Measurements from ENCODE around the gene TNRC6C.

The TNRC6C gene

DNA sequence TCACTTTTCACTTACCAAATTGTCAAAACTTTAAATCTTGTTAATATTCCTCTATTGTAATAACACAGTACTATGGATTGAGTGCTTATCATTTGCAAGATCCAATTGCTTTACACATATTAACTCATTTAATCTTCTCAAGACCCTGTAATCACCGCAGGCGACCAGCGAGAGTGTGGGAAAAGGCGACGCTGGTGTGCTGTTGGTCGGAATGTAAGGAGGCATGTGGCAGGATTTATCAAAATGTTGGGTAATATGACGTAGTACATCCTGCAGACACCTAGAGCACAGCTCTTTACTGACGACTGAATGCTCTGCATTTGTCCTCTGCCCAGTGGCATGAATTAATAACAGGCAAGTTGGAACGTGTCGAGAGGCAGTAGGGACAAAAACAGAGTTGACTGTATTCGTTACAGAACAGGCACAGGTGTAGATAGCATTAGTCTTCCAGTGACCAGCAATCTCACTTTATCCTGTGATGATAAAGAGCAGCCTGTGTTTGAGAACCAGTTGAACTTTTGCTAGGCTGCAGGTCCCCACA is 80.3 kb downstream of the TNRC6C start:
- DNase-seq (ENCODE audit: extremely low spot score, insufficient read length, low read depth) (no peak), FAIRE-seq (no peak)

- no peak for FAIRE-seq
- no peak for DNase-seq (ENCODE audit: extremely low spot score, insufficient read length, low read depth)
Measured at GRCh38 chr17:78039581-78039980, 81.1 kb downstream of the TNRC6C start.

DNA sequence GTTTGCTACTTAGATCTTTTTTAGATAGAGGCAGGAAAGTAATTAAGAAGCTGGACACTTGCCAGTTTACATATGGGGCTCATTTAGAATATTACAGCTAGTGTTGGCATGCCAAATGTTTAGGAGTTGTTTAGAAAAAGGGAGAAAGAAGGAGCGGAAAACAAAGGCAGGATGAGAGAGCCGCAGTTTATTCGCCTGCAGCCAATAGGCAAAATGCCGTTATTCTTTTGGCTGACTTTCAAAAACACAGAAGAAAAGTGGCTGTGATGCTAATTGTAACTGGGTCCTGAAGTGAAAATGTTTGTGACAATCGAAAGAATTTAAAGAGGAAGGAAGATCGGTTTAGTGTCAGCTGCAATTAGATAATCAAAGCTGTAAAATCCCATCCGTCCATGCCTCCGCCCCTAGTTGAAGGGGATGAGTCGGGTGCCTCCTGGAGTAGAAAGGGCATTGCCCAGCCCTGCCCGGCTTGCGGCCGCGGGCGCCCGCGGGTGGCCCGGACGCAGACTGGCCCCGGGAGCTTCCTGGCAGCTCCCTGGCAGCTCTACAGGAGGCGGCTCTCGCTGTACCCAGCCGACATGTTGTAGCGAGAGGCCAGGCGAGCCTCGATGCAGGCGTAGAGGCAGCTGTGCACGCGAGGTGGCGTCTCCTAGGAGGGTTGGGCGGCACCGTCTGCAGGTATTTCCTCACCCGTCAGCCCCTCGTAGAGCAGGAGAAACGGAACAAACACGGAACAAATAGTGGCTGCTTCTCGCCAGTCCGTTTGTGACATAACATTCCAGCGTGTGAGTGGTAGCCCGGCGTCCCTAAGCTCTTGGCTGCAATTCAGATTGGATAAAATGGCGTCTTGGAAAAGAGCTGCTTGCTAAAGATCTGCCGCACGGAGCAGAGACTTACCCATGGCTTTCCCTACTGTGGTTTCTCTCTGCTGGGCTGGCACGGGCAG is 82.2 kb downstream of the TNRC6C start:
- DNase-seq (ENCODE audit: extremely low spot score, insufficient read length, low read depth): no peak

GRCh38 chr17:78041386-78042179 is 83.1 kb downstream of the TNRC6C start:
- FAIRE-seq (no peak), DNase-seq (ENCODE audit: extremely low spot score, insufficient read length, low read depth) (no peak)

More for the DNA sequence above, 82.2 kb downstream of the TNRC6C start:
- no peak for FAIRE-seq

DNA sequence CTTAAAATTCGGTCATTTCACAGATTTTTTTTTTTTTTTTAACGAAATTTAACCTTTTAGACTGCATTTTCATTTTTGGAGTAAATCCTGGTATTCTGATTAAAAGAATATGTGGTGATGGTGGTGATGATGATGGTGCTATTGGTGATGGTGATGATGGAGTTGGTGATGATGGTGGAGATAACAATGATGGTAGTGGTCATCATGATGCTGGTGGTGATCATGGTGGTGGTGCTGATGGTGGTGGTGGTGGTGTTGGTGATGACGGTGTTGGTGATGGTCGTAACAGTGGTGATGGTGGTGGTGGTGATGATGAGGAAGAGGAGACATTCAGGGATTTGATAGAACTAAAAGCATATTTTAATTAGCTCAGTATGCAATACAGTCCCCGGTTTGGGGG is 84.0 kb downstream of the TNRC6C start:
- DNase-seq (ENCODE audit: extremely low spot score, insufficient read length, low read depth): no peak
- no peak for FAIRE-seq

DNA sequence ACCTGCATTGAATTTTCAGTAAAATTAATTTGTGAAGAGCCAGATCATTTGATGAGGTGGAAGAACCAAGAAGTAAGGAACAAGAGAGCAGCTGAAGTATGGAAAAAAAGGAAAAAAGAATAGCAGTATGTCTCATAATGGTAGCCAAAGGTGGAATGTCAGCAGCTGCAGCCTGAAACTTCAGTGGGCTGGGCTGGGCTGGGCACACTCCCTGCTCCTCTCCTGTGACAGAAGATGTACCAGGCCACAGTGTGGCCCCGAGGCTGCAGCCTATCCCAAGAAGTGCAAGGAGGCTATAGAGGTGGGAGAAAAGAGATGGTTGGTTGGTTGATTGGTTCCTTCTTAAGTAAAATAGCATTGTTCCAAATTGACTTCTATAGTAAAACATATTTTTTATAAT is 84.5 kb downstream of the TNRC6C start:
- DNase-seq (ENCODE audit: extremely low spot score, insufficient read length, low read depth) (no peak), FAIRE-seq (no peak)

DNA sequence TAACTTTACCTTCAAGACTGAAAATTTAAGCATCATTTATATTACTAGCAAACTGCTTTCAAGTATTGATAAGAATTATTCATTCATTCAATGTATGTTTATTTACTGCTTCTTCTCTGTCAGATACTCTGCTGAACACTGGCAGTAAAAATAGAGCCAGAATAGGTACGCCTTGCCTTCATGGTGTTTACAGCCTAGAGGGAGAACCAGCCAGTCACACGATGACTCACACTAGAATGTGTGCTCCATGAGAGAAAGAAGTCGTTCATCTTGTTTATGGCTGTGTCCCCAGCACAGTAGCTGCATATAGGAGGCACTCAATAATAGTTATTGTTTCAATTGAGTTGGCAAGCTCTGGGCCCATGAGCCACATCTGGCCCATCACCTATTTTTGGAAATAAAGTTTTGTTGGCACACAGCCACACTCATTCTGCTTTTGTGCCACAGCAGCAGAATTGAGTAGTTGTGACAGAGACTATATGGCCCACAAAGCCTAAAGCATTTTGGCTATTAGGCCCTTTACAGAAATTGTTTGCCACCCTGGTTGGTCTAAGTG is 85.9 kb downstream of the TNRC6C start:
- no peak for FAIRE-seq
- no peak for DNase-seq (ENCODE audit: extremely low spot score, insufficient read length, low read depth)

DNA sequence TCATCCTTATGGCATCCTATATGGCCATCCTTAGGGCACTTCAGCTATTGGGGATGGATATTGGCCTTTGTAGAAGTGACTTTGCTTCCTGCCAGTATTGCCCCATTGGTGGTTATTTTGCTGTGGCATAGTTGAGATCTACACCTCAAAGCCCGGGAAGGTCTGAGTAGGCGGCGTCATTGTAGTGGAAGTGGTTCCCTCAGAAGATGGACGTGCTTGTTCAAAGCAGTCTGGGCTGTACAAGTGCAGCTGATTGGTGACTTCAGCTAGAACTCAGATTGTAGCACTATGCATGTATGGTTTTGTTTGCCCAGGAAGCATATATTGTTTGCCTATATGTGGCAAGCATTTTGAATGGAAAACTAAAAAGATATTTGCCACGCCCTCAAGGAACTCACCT is 86.8 kb downstream of the TNRC6C start:
- FAIRE-seq (no peak), DNase-seq (ENCODE audit: extremely low spot score, insufficient read length, low read depth) (no peak)

- DNase-seq (ENCODE audit: extremely low spot score, insufficient read length, low read depth): no peak
- FAIRE-seq: no peak
Measured at GRCh38 chr17:78046923-78047322, 88.4 kb downstream of the TNRC6C start.

- DNase-seq (ENCODE audit: extremely low spot score, insufficient read length, low read depth) (no peak), FAIRE-seq (no peak)
Measured at GRCh38 chr17:78048346-78049292, 90.1 kb downstream of the TNRC6C start.

- FAIRE-seq (no peak), DNase-seq (ENCODE audit: extremely low spot score, insufficient read length, low read depth) (no peak)
Measured at GRCh38 chr17:78049609-78050008, 91.1 kb downstream of the TNRC6C start.

DNA sequence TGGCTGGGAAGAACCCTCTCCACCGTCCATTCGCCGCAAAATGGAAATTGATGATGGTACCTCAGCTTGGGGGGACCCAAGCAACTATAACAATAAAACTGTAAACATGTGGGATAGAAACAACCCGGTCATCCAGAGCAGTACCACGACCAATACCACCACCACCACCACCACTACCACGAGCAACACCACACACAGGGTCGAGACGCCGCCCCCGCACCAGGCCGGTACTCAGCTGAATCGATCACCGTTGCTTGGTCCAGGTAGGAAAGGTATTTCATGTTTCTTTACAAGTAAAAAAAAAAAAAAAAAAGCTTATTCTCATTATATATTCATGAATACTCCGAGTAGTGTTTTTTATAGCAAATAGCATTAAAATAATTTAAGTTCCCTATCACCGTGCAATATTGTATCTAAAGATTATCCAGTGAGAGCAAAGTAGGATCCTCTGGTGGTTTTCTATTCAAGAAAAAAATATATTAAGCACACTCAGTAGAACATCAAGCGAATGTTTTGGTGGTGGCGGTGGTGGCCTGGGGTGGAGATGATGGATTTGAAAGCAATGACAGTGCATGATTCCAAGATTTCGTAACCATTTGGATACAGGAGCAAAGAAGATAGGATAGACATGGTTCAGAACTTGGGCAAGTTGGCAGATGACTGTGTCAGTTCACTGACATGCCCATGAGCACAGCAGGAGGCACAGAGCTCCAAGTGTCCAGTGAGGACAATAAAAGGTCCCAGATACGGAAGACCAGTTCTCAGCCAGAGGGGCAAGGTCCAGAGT is 92.9 kb downstream of the TNRC6C start:
- DNase-seq (ENCODE audit: extremely low spot score, insufficient read length, low read depth): no peak
- no peak for FAIRE-seq

DNA sequence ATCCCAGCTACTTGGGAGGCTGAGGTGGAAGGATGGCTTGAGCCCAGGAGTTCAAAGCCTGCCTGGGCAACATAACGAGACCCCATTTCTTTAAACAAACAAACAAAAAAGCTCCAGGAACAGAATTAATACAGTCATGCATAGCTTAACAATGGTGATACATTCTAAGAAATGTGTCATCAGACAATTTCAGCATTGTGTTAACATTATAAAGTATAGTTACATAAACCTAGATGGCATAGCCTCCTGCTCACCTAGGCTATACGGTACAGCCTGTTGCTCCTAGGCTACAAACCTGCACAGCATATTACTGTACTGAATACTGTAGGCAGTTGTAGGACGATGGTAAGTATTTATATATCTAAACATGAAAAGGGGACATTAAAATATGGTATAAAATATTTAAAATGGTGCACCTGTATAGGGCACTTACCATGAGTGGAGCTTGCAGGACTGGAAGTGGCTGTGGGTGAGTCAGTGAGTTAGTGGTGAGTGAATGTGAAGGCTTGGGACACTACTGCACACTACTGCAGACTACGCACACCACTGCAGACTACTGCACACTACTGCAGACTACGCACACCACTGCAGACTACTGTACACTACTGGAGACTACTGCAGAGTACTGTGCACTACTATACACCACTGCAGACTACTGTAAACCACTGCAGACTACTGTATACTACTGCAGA is 95.4 kb downstream of the TNRC6C start:
- DNase-seq (ENCODE audit: extremely low spot score, insufficient read length, low read depth) (no peak), FAIRE-seq (no peak)

- no peak for DNase-seq (ENCODE audit: extremely low spot score, insufficient read length, low read depth)
- FAIRE-seq: no peak
Measured at GRCh38 chr17:78057113-78057740, 98.7 kb downstream of the TNRC6C start.

GRCh38 chr17:78058001-78058400 is 99.5 kb downstream of the TNRC6C start:
- FAIRE-seq: no peak

GRCh38 chr17:78058581-78058980 is 100.1 kb downstream of the TNRC6C start:
- FAIRE-seq: no peak
- DNase-seq (ENCODE audit: extremely low spot score, insufficient read length, low read depth): no peak

More at GRCh38 chr17:78058001-78058400, 99.5 kb downstream of the TNRC6C start:
- no peak for DNase-seq (ENCODE audit: extremely low spot score, insufficient read length, low read depth)

- DNase-seq (ENCODE audit: extremely low spot score, insufficient read length, low read depth) (no peak), FAIRE-seq (no peak)
Measured at GRCh38 chr17:78062596-78062995, 104.1 kb downstream of the TNRC6C start.

DNA sequence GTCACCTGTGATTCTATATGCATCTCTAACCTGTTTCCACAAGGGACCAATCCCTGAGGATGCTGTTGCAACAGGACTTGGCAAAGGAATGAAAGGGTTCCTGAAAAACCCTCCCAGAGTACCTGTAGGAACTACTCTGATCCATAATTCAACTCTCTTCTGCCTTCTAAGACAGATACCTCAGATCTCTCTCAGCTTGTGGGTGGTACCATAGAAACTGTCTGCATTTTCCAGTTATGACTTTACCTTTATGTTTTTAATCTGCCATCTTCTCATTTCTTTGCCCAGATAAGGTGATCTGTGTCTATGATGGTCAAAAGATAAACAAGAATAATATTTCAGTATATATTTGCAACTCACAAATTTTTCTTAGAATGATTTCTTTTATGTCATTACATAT is 105.0 kb downstream of the TNRC6C start:
- FAIRE-seq (no peak), DNase-seq (ENCODE audit: extremely low spot score, insufficient read length, low read depth) (no peak)
